Dendritic cell treated with granulocyte-macrophage colony-stimulating factor and Interleukin-4, amounts not matched to agents 40 ng/mL and 50 ng/mL, for 4 days (primary cell): ENCODE data around the gene CRELD2.

Experiments
- H3K27ac Mint-ChIP-seq: one replicate; pipeline ENCODE4 v1.8.0; 2022; ENCODE audit warnings: mild to moderate bottlenecking, mixed read lengths
- H3K27me3 Mint-ChIP-seq: one replicate; pipeline ENCODE4 v1.8.0; 2022; ENCODE audit warnings: mild to moderate bottlenecking, mixed read lengths
- H3K36me3 Mint-ChIP-seq: one replicate; pipeline ENCODE4 v1.8.0; 2022; ENCODE audit warnings: low read depth, mixed read lengths
- H3K4me1 Mint-ChIP-seq: one replicate; pipeline ENCODE4 v1.8.0; 2022; ENCODE audit warnings: low read depth, mixed read lengths
- H3K4me3 Mint-ChIP-seq: one replicate; pipeline ENCODE4 v1.8.0; 2022; ENCODE audit warnings: mild to moderate bottlenecking, moderate library complexity, mixed read lengths
- H3K9me3 Mint-ChIP-seq: one replicate; pipeline ENCODE4 v1.8.0; 2022; ENCODE audit warnings: mixed read lengths
- intact Hi-C: fragments of 100-400 bp; cut with micrococcal nuclease; formaldehyde crosslinking; loops from one replicate; pipeline ENCODE4 v1.15.0; 2022

CRELD2 gene

DNA sequence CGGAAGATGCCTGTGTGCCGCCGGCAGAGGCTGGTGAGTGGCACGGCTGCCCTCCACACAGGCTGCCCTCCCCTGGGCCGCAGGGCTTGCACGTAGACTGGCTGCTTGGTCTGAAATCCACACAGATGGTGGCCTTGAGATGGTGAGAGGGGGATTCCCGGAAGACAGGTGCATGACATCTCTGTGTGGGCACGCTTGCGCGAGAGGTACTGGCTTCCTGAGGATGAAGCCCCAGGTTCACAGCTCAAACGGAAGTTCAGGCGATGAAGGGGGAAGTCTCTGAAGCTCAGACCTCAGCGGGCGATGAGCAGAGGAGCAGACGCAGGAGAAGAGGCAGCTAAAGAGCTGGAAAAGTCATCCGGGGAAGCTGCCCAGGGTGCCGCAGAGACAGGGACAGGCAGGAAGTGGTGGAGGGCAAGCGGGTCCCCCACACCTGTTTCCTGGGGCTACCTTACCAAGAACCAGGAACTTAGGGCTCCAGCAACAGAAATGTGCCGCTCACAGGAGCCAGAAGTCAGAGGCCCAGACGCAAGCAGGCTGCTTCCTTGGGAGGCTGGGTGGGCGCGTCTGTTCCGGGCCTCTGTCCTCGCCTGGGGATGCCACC, 7.2 kb downstream of the CRELD2 start:
- H3K4me1 Mint-ChIP-seq: peaks cover 20% of the 10 kb centered on the region
- H3K27me3 Mint-ChIP-seq: peaks cover 19% of the 10 kb centered on the region
- intact Hi-C loops: loop anchor here (5.0 kb wide), 1 partner anchor 158 kb away; no protein-coding TSS in a partner anchor
- peaks cover 60% of the 10 kb centered on the region for H3K36me3 Mint-ChIP-seq
- H3K9me3 Mint-ChIP-seq: no peaks in the 10 kb centered on the region
- peak overlapping the region; percentile 2 for H3K4me3 Mint-ChIP-seq
- peak overlapping the region; percentile 25 for H3K27ac Mint-ChIP-seq

DNA sequence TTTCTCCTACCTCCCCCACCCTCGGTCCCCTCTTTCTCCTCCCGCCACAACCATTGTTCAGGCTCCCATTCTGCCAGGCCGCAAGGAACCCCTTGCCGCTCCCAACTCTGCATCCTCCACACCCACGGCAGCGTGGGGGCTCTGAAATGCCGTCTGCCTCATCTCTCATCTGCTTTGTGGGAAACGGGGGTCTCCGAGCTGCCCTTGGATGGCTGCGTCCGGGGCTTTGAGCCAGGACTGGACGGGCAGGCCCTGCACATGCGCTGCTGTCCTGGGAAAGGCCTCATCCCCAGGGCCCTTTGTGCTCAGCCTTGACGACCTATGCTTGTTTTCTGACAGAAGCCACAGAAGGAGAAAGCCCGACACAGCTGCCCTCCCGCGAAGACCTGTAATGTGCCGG, 8.5 kb downstream of the CRELD2 start:
- peaks cover 32% of the 10 kb centered on the region for H3K4me1 Mint-ChIP-seq
- intact Hi-C loops: loop anchor here (5.0 kb wide), 1 partner anchor 160 kb away; no protein-coding TSS in a partner anchor
- peaks cover 19% of the 10 kb centered on the region for H3K27me3 Mint-ChIP-seq
- H3K9me3 Mint-ChIP-seq: no peaks in the 10 kb centered on the region
- peaks cover 48% of the 10 kb centered on the region for H3K36me3 Mint-ChIP-seq
- no peak overlapping the region for H3K4me3 Mint-ChIP-seq
- H3K27ac Mint-ChIP-seq: peak overlapping the region; percentile 45

DNA sequence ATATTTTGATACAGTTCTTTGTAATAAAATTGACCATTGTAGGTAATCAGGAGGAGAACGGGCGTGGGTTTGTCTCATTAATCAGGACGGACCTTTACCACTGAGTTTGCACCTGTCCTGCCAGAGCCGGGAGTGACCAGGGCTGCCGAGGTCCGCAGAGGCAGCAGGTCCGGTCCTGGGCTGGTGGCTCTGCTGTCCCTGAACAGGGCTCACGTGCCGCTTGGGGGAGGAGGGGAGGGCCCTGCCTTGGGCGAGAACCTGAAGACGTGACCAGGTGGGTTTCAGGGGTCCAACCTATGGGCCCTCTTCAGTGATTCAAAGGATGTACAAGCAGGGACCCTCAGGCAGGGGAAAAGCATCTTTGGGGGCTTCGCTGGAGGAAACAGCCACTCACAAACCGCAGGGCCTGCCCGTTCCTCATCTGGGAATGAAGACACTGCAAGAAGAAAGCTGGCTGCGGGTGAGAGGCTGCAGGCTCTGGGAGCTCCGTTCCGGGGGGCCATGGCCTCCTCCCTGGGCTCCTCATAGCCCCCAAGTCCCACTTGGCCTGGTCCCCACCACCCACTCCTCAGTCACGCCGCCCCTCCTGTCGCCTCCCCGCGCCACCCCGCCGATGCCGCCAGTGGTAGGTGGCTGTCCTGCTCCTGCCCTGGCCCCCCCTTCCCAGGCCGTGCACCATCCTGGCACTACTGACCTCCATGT, 9.2 kb downstream of the CRELD2 start:
- Mint-ChIP-seq H3K36me3 (peaks cover 41% of the 10 kb centered on the region), H3K4me1 (peaks cover 34% of the 10 kb centered on the region), H3K9me3 (no peaks in the 10 kb centered on the region), H3K27me3 (peaks cover 19% of the 10 kb centered on the region), H3K4me3 (no peak overlapping the region), H3K27ac (no peak overlapping the region)
- intact Hi-C loops: loop anchor here (5.0 kb wide), 1 partner anchor 160 kb away; no protein-coding TSS in a partner anchor

DNA sequence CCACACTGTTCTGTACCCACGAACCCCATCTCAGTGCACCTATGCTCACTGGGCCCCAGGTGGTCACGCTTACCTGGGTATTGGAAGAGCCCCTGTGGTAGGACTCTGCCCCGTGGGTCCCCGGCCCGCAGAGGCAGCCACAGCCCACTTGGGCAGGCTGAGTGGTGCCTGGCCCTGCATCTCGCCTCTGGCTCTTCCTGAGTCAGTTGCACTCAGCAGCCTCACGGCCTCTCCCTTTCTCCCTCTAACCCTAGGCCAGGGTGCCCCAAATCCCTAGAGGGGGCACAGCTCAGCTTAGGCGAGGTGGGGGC, 9.7 kb downstream of the CRELD2 start:
- Mint-ChIP-seq H3K27me3 (peaks cover 19% of the 10 kb centered on the region), H3K4me3 (no peak overlapping the region), H3K27ac (no peak overlapping the region), H3K36me3 (peaks cover 40% of the 10 kb centered on the region), H3K4me1 (peaks cover 39% of the 10 kb centered on the region), H3K9me3 (no peaks in the 10 kb centered on the region)
- intact Hi-C loops: loop anchor here (5.0 kb wide), 1 partner anchor 161 kb away; no protein-coding TSS in a partner anchor

DNA sequence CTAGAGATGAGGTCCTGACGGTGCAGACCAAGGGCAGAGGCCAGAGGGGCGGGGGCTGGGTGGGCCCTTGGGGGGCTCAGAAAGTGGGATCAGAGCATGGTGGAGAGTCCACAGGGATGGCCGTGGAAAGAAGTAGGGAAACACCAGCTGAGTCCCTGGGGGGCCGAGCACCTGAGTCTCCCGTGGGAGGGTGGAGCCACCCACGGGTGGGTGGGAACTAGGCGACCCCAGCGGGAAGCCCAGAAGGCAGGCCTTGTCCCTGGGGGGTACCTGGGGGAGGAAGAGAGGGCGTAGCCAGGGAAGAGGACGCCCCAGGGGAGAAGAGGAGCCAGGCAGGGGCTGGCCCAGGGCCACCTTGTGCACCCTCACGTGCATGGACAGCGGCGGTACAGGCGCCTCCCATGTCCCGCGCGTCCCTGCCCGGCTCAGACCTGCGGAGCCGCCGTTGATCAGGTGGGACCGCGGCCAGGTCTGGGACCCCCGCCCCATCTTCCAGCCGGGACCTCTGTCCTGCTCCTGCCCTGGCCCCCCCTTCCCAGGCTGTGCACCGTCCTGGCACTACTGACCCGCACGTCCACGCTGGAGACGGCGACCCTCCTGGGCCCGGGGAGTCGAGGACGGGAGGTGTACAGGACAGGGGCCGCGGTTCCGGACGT, 10.2 kb downstream of the CRELD2 start:
- Mint-ChIP-seq H3K27ac (no peak overlapping the region), H3K27me3 (peaks cover 19% of the 10 kb centered on the region), H3K9me3 (no peaks in the 10 kb centered on the region), H3K4me3 (peak overlapping the region; percentile 49), H3K36me3 (peaks cover 40% of the 10 kb centered on the region), H3K4me1 (peaks cover 45% of the 10 kb centered on the region)
- intact Hi-C loops: loop anchor here (5.0 kb wide), 1 partner anchor 161 kb away; no protein-coding TSS in a partner anchor

DNA sequence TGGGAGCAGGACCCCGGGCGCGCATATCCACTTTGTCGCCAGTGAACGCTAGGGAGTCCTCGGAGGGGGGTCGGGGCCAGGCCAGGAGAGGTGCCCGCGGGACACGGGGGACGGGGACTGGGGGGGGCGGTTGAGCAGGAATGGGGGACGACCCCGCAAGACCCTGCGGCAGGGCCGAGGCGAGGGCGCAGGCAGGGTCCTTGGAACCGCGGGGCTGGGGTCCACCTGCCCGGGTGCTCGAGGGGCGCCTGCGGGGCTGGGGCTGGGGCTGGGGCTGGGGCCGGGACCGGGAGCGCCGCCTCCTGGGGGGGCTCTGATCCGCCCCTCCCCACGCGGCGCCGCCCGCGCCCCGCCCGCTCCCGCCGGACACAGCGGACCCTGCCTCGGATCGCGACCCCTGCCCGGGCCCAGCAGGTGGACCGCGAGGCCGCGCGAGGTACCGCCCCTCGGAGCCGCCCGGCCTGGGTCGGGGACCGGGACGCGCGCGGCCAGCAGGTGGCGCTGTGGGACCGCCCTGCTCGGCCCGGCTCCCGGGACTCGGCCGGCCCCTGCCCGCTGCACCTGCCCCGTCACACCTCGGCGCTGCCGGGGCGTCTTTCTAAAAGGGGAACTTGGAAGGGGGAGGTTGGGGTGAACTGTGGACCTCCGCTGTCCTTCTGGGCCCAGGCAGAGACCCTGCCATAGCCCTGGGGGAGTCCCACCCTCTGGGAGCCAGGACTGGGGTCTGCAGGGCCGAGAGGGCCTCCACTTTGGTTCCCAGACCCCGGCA, 11.0 kb downstream of the CRELD2 start:
- no peak overlapping the region for H3K4me3 Mint-ChIP-seq
- H3K9me3 Mint-ChIP-seq: no peaks in the 10 kb centered on the region
- intact Hi-C loops: loop anchor here (5.0 kb wide), 1 partner anchor 162 kb away; no protein-coding TSS in a partner anchor
- H3K36me3 Mint-ChIP-seq: peaks cover 40% of the 10 kb centered on the region
- peaks cover 19% of the 10 kb centered on the region for H3K27me3 Mint-ChIP-seq
- peaks cover 51% of the 10 kb centered on the region for H3K4me1 Mint-ChIP-seq
- H3K27ac Mint-ChIP-seq: no peak overlapping the region

DNA sequence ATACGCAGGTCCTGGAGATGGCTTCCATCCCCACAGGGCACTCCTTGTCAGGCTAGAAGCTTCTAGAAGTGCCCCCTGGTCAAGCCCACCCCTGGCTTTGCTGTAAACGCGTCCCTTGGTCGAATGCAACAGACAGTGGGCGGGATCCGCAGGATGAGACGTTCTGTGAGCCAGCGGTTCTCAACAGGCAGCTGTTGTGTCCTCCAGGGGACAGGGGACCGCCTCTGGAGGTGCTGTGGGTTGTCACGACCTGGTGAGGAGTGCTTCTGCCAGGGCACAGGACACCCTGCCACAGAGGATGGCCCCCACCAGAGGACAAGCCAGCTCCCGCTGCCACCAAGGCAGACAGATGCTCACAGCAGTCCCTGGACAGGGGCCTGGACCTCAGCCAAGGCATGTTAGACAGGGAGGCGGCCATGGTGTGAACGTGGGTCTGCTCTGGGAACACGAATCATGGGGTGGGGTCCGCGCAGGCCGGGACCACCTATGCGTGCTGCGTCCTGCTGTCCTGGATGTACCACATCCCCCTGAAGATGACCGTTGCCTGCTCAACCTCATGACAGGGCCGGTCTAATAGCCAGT, 11.7 kb downstream of the CRELD2 start:
- Mint-ChIP-seq H3K4me3 (no peak overlapping the region), H3K36me3 (peaks cover 43% of the 10 kb centered on the region), H3K9me3 (no peaks in the 10 kb centered on the region), H3K27me3 (peaks cover 19% of the 10 kb centered on the region), H3K4me1 (peaks cover 49% of the 10 kb centered on the region), H3K27ac (no peak overlapping the region)
- intact Hi-C loops: loop anchor here (5.0 to 10.0 kb wide), 3 partner anchors 42 to 275 kb away; partner anchors contain the start of gene SELENOO

DNA sequence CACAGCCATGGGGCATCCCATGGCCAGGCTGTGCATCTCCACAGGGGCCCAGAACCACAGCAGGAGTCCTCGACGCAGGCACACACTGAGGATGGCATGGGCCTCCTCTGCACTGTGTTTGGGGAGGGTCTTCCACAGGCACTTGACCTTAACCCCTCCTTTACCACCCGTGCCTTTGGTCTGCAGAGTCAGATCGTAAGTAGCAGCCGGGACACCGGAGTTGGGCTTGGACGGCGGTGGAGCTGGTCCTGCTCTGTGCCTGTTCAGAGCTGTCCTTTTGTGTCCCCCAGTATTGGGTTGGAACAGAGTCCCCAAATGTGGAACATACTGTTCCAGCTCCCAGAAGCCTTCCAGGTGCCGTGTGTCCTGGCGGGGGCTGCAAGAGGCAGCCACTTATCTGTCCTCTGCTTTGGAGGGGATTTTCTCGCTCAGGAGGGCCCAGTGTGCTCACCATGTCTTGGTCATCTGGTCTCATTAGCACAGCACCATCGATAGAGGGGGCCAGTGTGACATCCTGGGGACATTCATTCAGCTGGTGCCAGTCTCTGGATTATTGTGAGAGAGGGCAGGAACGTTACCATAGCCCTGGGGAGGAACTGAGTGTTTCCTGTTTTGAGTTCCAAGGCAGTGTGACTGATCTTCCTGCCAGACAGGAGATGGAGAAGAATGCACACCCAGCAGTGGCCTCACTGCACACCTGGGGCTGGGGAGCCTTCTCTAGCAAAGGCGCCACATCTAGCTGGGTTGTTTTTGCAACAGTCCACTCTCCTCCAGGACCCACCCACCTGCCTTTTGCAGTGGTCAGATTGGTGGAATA, 12.4 kb downstream of the CRELD2 start:
- peak overlapping the region; percentile 80 for H3K27ac Mint-ChIP-seq
- peaks cover 42% of the 10 kb centered on the region for H3K4me1 Mint-ChIP-seq
- no peaks in the 10 kb centered on the region for H3K9me3 Mint-ChIP-seq
- intact Hi-C loops: loop anchor here (1.0 to 10.0 kb wide), 5 partner anchors 29 to 274 kb away; partner anchors contain the start of genes PIM3 and SELENOO
- H3K27me3 Mint-ChIP-seq: peaks cover 19% of the 10 kb centered on the region
- H3K36me3 Mint-ChIP-seq: peaks cover 43% of the 10 kb centered on the region
- no peak overlapping the region for H3K4me3 Mint-ChIP-seq

DNA sequence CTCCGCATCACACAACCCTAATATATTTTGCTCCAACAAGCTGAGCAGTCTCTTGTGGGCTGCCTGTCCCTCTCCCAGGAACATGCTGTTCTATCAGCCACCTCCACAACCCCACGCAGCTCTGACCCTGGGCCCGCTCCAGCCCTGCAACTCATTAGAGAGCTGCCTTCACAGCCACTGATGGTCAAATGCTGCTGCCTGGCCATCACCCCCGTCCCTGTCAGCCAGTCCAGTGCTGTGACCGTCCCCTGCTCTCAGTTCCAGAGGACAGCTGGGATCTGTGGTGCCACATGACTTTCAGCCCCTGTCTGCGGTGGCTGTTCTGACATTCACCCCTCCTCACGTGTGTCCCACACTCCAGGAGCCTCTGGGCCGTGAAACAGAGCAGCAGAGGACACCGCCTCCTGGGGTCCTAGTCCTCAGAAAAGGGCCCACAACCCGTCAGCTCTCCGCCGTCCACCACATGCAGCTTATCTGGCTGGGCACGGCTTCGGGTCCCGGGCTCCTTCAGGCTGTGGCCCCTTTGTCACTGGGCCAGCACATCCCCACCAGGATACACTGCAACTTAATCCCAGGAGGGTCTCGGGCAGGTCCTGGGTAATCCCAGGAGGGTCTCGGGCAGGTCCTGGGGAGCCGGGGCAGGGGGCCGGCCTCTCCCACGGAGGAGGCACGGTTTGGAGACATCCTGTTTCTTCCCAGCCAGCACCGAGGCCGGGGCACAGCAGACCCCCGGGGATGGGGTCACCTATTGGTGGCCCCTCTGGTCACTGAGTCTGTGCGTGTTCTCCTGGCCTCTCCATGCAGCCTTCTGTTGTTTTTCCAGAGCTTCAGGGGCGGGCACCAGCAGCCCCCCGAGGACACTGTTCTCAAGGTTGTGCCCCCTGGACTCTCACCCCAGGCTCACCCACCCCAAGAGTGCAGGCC, 15.1 kb downstream of the CRELD2 start:
- H3K27ac Mint-ChIP-seq: peak overlapping the region; percentile 95
- intact Hi-C loops: loop anchor here (5.0 to 10.0 kb wide), 2 partner anchors 39 to 271 kb away; partner anchors contain the start of gene SELENOO
- H3K4me3 Mint-ChIP-seq: peak overlapping the region; percentile 83
- no peaks in the 10 kb centered on the region for H3K9me3 Mint-ChIP-seq
- peaks cover 21% of the 10 kb centered on the region for H3K36me3 Mint-ChIP-seq
- H3K27me3 Mint-ChIP-seq: peaks cover 11% of the 10 kb centered on the region
- H3K4me1 Mint-ChIP-seq: peaks cover 58% of the 10 kb centered on the region

DNA sequence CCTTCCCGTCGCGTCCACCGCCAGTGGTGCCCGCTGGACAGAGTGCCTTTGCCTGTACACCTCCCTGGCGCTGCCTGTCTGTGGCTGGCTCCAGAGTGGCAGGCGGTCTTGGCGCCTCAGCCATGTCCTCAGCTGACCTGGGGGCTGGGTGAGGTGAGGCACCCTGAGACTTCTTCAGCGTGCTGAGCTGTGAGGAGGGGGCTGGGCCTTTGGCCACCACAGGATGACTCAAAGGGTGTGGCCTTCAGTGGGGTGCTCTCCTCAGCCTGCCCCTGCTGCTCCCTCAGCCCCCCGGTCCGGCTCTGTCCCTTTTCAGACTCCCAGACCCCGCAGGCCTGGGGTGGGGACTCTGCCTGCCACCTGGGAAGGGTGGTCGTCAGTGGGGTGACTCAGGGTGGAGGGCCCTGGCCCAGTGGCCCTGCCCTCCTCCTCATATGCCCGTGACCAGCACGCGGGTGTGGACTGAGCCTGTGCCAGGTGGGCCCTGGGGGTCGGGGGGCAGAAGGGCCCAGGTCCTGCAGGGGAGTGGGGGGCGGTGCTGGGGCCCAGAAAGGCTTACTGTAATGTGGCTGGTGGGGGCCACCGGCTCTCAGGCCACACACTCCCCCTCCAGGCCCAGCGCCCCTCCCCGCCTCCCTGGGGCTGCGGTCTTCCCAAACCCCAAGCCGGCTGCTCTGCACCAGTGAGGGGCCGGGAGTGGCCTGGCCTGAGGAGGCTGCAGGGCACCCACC, 15.9 kb downstream of the CRELD2 start:
- peaks cover 66% of the 10 kb centered on the region for H3K4me1 Mint-ChIP-seq
- intact Hi-C loops: loop anchor here (5.0 to 10.0 kb wide), 2 partner anchors 38 to 270 kb away; partner anchors contain the start of gene SELENOO
- peaks cover 8% of the 10 kb centered on the region for H3K27me3 Mint-ChIP-seq
- H3K4me3 Mint-ChIP-seq: peak overlapping the region; percentile 83
- peaks cover 21% of the 10 kb centered on the region for H3K36me3 Mint-ChIP-seq
- peak overlapping the region; percentile 95 for H3K27ac Mint-ChIP-seq
- no peaks in the 10 kb centered on the region for H3K9me3 Mint-ChIP-seq

DNA sequence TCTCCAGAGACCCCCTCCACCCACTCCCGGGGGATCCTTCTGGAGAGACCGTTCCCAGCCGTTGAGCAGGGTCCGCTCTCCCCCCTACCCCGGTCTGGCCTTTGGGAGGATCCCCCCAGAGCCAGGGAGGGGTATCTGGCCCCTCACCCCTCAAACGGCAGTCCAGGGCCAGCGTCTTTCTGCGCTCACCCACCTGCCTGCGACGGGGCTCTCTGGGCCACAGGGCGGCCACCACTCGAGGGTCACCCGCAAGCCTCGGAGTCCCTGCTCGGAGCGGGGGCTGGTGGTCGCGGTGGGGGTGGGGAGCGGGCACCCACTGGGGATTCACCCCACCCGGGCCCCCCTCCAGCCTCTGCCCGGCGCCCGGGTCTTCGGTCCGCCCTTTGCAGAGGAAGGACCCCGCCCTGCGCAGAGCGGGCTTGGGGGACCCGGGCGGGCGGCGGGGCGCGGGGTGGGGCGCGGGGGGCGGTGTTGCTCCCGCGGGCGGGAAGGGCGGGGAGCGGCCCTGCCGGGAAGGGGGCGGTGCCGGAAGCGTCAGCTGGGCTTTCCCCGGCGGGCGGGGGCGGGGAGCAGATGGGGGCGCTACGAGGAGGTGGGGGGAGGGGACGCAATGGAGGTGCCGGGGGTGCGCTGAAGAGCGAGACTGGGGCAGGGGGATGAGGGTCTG, 16.6 kb downstream of the CRELD2 start:
- H3K27me3 Mint-ChIP-seq: peaks cover 10% of the 10 kb centered on the region
- H3K4me3 Mint-ChIP-seq: peak overlapping the region; percentile 83
- peaks cover 21% of the 10 kb centered on the region for H3K36me3 Mint-ChIP-seq
- peaks cover 73% of the 10 kb centered on the region for H3K4me1 Mint-ChIP-seq
- H3K9me3 Mint-ChIP-seq: no peaks in the 10 kb centered on the region
- intact Hi-C loops: loop anchor here (5.0 to 10.0 kb wide), 2 partner anchors 37 to 270 kb away; partner anchors contain the start of gene SELENOO
- peak overlapping the region; percentile 95 for H3K27ac Mint-ChIP-seq
